Measurements from ENCODE around the gene NADSYN1. TPM values are rescaled to one million over a fixed set of nuclear protein-coding genes. Genes with fewer than 3 reads are reported as not detected.

Gene NADSYN1
- total RNA-seq, 4 donors from 2014 or later, result 144 to 271 (median 195) TPM

- Histone ChIP-seq H3K9me3 (no peaks in the 10 kb centered on the region), H3K27ac (no peak overlapping the region), H3K27me3 (no peaks in the 10 kb centered on the region), H3K4me3 (no peak overlapping the region), H3K36me3 (peaks cover 0 to 10% (median 3%) of the 10 kb centered on the region in 4 donors), H3K4me1 (peaks cover 0 to 17% (median 12%) of the 10 kb centered on the region in 4 donors)
- intact Hi-C loops (cut with DNase I; ENCODE audit: low total_unique reads), result no loop called here
- in situ Hi-C loops (cut with MboI; ENCODE audit: low pct_ligation_motif_present in 1 of 4, low pct_unique_long_range_greater_than_20kb in 1 of 4, low sequenced_read_pairs in 3 of 4), result no loop called here
- WGBS, 2 donors (ENCODE audit: low coverage in 1 of 2), result 94% methylated on average over 6 of the region's 6 CpGs; no CpG with 5 or more reads in 1 of the 2 donors
- TF ChIP-seq POLR2AphosphoS5 (IDR thresholded peaks at IDR 0.05) (no peak), POLR2A (IDR thresholded peaks at IDR 0.05) (no peak), CTCF (IDR thresholded peaks at IDR 0.05) (no peak), EP300 (IDR thresholded peaks at IDR 0.05; ENCODE audit: low read depth) (no peak)
- DNase-seq, result no peak
Measured at GRCh38 chr11:71437399-71437798, 15.6 kb upstream of the NADSYN1 start.

DNA sequence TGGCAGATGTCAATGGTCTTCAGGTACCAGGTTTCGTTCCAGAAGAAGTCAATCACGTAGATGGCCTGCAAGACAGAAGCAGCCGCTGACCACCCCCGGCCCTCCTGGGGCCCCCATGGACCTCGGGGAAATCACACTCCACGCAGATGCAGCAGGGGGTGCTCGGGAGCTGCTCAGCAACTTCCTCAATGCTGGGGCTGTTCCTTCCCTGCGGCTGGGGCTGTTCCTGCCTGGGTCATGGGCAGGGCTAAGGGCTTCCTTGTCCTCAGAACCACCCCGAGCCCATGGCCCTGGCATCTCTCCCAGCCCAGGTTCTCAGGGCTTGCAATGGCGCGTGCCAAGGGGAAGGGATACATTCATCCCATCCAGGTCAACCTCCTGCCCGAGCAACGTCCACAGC is 15.1 kb upstream of the NADSYN1 start:
- WGBS, 2 donors (ENCODE audit: low coverage in 1 of 2), result 85 to 95% methylated on average over 4 to 11 of the region's 13 CpGs
- Histone ChIP-seq H3K9me3 (no peaks in the 10 kb centered on the region), H3K4me3 (no peak overlapping the region), H3K36me3 (peaks cover 0 to 10% (median 3%) of the 10 kb centered on the region in 4 donors), H3K27ac (no peak overlapping the region), H3K27me3 (no peaks in the 10 kb centered on the region), H3K4me1 (peaks cover 0 to 13% (median 11%) of the 10 kb centered on the region in 4 donors)
- TF ChIP-seq EP300 (IDR thresholded peaks at IDR 0.05; ENCODE audit: low read depth), result no peak
- TF ChIP-seq POLR2A (IDR thresholded peaks at IDR 0.05), result no peak
- no peak for DNase-seq
- intact Hi-C loops (cut with DNase I; ENCODE audit: low total_unique reads) (no loop called here), in situ Hi-C loops (cut with MboI; ENCODE audit: low pct_ligation_motif_present in 1 of 4, low pct_unique_long_range_greater_than_20kb in 1 of 4, low sequenced_read_pairs in 3 of 4) (no loop called here)

DNA sequence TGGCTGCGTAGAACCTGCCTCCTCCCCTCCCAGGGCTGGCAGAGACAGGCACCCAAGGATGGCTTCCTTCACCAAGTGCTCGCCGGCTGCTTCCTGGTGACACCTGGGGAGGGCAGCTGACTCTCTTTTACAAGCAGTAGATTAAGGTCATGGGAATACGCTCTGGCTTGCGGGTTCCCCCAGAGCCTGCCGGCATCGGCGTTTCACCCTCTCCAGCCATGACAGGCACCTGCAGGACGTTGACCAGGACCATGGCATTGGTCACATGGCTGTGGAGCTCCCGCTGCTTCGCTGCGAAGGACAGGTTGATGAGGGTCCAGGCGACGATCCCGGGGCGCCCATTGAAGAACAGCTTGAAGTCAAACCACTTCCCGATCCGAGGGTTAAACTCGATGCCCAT is 14.4 kb upstream of the NADSYN1 start:
- intact Hi-C loops (cut with DNase I; ENCODE audit: low total_unique reads) (no loop called here), in situ Hi-C loops (cut with MboI; ENCODE audit: low pct_ligation_motif_present in 1 of 4, low pct_unique_long_range_greater_than_20kb in 1 of 4, low sequenced_read_pairs in 3 of 4) (no loop called here)
- Histone ChIP-seq H3K27me3 (no peaks in the 10 kb centered on the region), H3K27ac (no peak overlapping the region), H3K4me1 (peaks cover 0 to 5% (median 4%) of the 10 kb centered on the region in 4 donors), H3K4me3 (no peak overlapping the region), H3K9me3 (no peaks in the 10 kb centered on the region), H3K36me3 (peaks cover 0 to 10% (median 3%) of the 10 kb centered on the region in 4 donors)
- no peak for TF ChIP-seq POLR2AphosphoS5 (IDR thresholded peaks at IDR 0.05)
- TF ChIP-seq POLR2A (IDR thresholded peaks at IDR 0.05), result no peak
- WGBS, 2 donors (ENCODE audit: low coverage in 1 of 2), result 89 to 92% methylated on average over 5 to 16 of the region's 19 CpGs
- no peak for DNase-seq

DNA sequence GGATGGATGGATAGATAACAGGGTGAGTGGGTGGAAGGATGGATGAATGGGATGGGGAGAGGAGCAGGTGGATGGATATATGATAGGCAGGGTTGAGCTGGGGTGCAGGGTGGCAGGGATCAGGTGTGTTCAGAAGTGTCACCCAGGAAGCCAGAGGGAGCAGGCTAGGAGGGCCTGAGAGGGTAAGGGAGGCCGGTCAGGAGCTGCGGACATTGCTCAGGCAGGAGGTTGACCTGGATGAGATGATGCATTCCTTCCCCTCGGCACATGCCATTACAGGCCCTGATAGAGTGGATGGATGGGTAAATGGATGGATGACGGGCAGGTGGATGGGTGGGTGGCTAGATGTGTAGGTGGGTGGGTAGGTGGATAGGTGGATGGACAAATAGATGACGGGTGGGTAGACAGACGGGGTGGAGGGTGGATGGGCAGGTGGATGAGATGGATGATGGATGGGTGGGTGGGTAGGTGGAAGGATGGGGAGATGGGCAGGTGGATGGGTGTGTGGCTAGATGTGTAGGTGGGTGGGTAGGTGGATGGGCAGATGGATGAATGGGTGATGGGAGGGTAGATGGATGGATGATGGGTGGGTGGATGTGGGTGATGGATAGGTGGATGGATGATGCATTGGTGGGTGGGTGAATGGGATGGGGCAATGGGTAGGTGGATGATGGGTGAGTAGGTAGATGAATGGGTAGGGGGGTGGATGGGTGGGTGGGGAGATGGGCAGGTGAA is 12.8 kb upstream of the NADSYN1 start:
- no peak for DNase-seq
- Histone ChIP-seq H3K4me3 (no peak overlapping the region), H3K4me1 (no peaks in the 10 kb centered on the region), H3K9me3 (no peaks in the 10 kb centered on the region), H3K36me3 (peaks cover 0 to 10% (median 3%) of the 10 kb centered on the region in 4 donors), H3K27ac (no peak overlapping the region), H3K27me3 (no peaks in the 10 kb centered on the region)
- TF ChIP-seq POLR2AphosphoS5 (IDR thresholded peaks at IDR 0.05) (no peak), EP300 (IDR thresholded peaks at IDR 0.05; ENCODE audit: low read depth) (no peak), CTCF (IDR thresholded peaks at IDR 0.05) (no peak), POLR2A (IDR thresholded peaks at IDR 0.05) (no peak)
- intact Hi-C loops (cut with DNase I; ENCODE audit: low total_unique reads), result no loop called here
- 94 to 96% methylated on average over 4 to 6 of the region's 6 CpGs for WGBS, 2 donors (ENCODE audit: low coverage in 1 of 2)
- in situ Hi-C loops (cut with MboI; ENCODE audit: low pct_ligation_motif_present in 1 of 4, low pct_unique_long_range_greater_than_20kb in 1 of 4, low sequenced_read_pairs in 3 of 4), result no loop called here

DNA sequence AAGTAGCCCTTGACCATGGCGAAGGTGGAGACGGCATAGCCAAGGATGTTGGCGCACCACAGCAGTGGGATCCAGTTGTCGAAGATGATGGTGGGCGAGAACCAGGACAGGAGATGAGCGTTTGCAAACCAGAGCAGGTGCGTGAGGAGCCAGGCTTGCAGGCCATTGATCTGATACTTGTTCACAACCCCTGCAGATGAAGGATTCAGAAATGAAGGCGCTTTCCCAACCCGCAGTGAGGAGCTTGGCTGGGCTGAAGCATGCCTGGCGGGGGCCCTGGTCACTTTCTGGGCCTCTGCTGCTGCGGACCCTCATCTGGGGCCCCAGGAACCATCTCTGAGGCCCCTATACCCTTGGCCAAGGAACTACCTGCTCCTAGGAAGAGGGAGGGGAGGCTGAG is 11.8 kb upstream of the NADSYN1 start:
- Histone ChIP-seq H3K36me3 (peaks cover 0 to 10% (median 3%) of the 10 kb centered on the region in 4 donors), H3K4me1 (no peaks in the 10 kb centered on the region), H3K9me3 (no peaks in the 10 kb centered on the region), H3K4me3 (no peak overlapping the region), H3K27ac (no peak overlapping the region), H3K27me3 (no peaks in the 10 kb centered on the region)
- 97% methylated on average over 11 of the region's 11 CpGs; no CpG with 5 or more reads in 1 of the 2 donors for WGBS, 2 donors (ENCODE audit: low coverage in 1 of 2)
- DNase-seq, result no peak
- intact Hi-C loops (cut with DNase I; ENCODE audit: low total_unique reads), result no loop called here
- TF ChIP-seq POLR2A (IDR thresholded peaks at IDR 0.05) (no peak), EP300 (IDR thresholded peaks at IDR 0.05; ENCODE audit: low read depth) (no peak), CTCF (IDR thresholded peaks at IDR 0.05) (no peak), POLR2AphosphoS5 (IDR thresholded peaks at IDR 0.05) (no peak)
- in situ Hi-C loops (cut with MboI; ENCODE audit: low pct_ligation_motif_present in 1 of 4, low pct_unique_long_range_greater_than_20kb in 1 of 4, low sequenced_read_pairs in 3 of 4), result no loop called here

All from transverse colon (tissue), 4 donors.